Mammary epithelial cell (primary cell): ENCODE data around the gene NDUFV1.

ENCODE experiments used
- CTCF ChIP-seq, 2 donors: IDR thresholded peaks in 1 of 2; conservative IDR thresholded peaks in 1 of 2; 2 replicates each; pipeline ENCODE4 v1.5.1; 2011 to 2012; ENCODE audit warnings: inconsistent platforms in 2 of 2, low read length in 2 of 2, mild to moderate bottlenecking in 2 of 2, control low read depth in 1 of 2, low read depth in 1 of 2; ENCODE audit not compliant: insufficient read depth in 1 of 2; ENCODE audit errors: extremely low read depth in 1 of 2
- EZH2 ChIP-seq: IDR thresholded peaks from 2 replicates; pipeline ENCODE4 v1.6.1; 2012; ENCODE audit warnings: low read length, inconsistent platforms, borderline replicate concordance

- TF ChIP-seq CTCF (conservative IDR thresholded peaks at IDR 0.05 in 1 of 2, IDR thresholded peaks at IDR 0.05 in 1 of 2; ENCODE audit: extremely low read depth in 1 of 2, insufficient read depth in 1 of 2, low read depth in 1 of 2, low read length in 2 of 2) (no peak), EZH2 (no peak)
These were observed 35.3 kb upstream of the NDUFV1 start for GRCh38 chr11:67571443-67571842.
